IPS-20b (cell line): ENCODE results near the gene BPGM.

Source experiments
- H3K27ac ChIP-seq: one replicate; pipeline ENCODE4 v1.5.1; 2013; ENCODE audit warnings: low read length
- H3K27me3 ChIP-seq: 2 replicates; pipeline ENCODE4 v1.6.1; 2013; ENCODE audit warnings: mild to moderate bottlenecking, low read length, inconsistent platforms; ENCODE audit not compliant: insufficient read depth
- H3K36me3 ChIP-seq: 2 replicates; pipeline ENCODE4 v1.6.1; 2013; ENCODE audit warnings: low read depth, mild to moderate bottlenecking, inconsistent platforms, low read length, moderate library complexity; ENCODE audit not compliant: insufficient read depth
- H3K4me1 ChIP-seq: 2 replicates; pipeline ENCODE4 v1.6.1; 2013; ENCODE audit warnings: mild to moderate bottlenecking, control low read depth, inconsistent platforms, low read length, moderate library complexity; ENCODE audit not compliant: insufficient read depth
- H3K4me3 ChIP-seq: 2 replicates; pipeline ENCODE4 v1.5.1; 2013; ENCODE audit warnings: mild to moderate bottlenecking, low read length, inconsistent platforms
- H3K9ac ChIP-seq: 2 replicates; pipeline ENCODE4 v1.6.1; 2013; ENCODE audit warnings: low read depth, mild to moderate bottlenecking, inconsistent platforms, low read length, moderate library complexity
- H3K9me3 ChIP-seq: 2 replicates; pipeline ENCODE4 v1.6.1; 2013; ENCODE audit warnings: mild to moderate bottlenecking, low read depth, low read length, inconsistent platforms; ENCODE audit not compliant: insufficient read depth

BPGM gene

DNA sequence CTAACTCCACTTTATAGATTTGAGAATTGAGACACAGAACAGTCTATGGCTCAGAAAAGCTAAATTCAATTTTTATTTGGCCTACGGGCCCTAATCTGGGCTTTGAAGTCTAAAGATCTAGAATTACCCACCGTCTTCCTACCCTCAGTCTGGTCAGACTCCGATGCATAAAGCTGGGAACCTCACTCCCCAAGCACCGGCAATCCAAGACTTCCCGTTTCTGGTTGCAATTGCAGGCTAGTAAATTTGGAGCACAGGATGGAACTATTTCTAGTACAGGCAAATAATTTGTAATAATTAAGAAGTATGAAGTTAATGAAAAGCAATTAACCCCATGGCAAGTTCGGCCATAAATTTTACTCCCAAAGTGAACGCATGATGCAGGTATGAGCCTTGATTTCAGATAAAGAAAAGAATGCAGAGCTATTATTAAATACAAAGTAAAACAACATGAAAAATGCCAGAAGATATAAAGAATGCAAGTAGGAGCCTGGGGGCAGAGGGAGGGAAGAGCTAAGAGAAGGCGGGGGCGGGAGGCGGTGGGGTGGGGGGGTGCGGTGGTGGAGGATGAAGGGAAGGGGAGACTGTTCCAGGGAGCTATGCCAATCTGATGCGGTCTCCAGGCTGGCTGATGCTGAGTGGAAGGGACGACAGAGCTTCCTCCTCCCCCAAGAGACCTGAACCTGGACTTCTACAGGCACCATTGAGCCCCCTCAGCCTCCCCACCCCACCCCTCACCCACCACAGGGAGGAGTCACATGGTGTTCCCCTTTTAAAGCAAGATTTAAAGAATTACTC lies 45.1 kb downstream of the BPGM start:
- H3K36me3 ChIP-seq, result no peaks in the 10 kb centered on the region
- no peak overlapping the region for H3K4me3 ChIP-seq
- no peaks in the 10 kb centered on the region for H3K27me3 ChIP-seq
- H3K9me3 ChIP-seq, result no peaks in the 10 kb centered on the region
- no peak overlapping the region for H3K9ac ChIP-seq
- no peaks in the 10 kb centered on the region for H3K4me1 ChIP-seq
- no peak overlapping the region for H3K27ac ChIP-seq

DNA sequence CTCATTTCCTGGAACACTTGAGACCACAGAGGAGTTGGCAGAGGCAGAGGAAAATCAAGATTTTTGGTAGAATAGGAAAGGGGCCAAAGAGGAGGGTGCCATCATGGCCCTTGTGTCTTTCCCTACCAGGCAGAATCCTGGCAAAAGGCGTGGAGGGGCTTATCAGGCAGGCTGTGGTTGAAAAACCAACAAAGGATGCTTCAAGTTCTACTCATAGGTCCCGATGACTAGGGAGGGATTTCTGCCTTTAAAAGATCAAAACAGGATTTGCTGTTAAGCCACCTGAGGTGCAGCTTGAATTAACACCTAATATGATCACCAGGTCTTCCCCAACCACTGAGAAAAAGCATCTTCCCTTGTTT lies 45.7 kb downstream of the BPGM start:
- H3K27me3 ChIP-seq, result no peaks in the 10 kb centered on the region
- no peaks in the 10 kb centered on the region for H3K9me3 ChIP-seq
- H3K27ac ChIP-seq, result no peak overlapping the region
- H3K36me3 ChIP-seq, result no peaks in the 10 kb centered on the region
- H3K4me3 ChIP-seq, result no peak overlapping the region
- H3K4me1 ChIP-seq, result no peaks in the 10 kb centered on the region
- no peak overlapping the region for H3K9ac ChIP-seq

DNA sequence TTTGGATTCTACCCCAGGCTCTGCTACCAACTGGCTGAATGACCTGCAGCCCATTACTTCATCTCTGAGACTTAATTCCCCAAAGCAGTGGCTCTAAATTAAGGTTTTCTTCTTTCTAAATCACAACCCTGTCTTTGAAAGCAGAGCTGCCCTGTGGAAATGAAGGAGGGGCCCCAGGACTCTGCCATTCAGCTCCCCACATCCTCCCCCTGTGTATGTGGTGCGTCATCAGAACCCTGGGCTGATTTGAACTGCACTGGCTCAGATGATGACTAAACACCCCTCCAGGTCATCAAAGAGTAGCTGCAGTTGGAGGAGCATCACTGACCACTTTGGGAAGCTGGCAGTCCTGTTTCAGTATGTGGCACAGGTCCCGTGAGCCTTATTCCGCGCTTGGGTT lies 46.6 kb downstream of the BPGM start:
- Histone ChIP-seq H3K27ac (no peak overlapping the region), H3K36me3 (no peaks in the 10 kb centered on the region), H3K4me1 (0 out of 2 replicates have a peak, but pooled peaks cover under 1% of the 10 kb centered on the region), H3K9me3 (no peaks in the 10 kb centered on the region), H3K9ac (no peak overlapping the region), H3K4me3 (no peak overlapping the region), H3K27me3 (no peaks in the 10 kb centered on the region)

DNA sequence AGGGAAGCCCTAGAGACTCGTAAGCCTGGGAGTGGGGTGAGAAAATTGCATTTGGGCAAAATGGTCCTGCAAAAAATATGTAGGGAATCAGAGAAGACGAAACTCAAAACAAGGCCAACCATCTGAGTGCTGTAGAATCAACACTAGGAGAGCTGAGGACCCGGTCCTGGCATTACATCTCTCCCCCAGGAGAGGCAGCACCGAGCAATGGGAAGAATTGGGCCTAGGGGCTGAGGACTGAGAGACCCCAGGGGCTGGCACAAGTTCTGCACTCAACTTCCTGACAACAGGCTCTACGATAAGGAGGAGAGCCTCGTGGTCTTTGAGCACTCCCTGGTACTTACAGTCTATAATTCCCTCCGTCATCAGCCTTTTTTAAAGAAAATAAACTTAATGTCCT lies 47.6 kb downstream of the BPGM start:
- no peak overlapping the region for H3K9ac ChIP-seq
- H3K9me3 ChIP-seq, result no peaks in the 10 kb centered on the region
- H3K4me1 ChIP-seq, result peaks cover 10% of the 10 kb centered on the region
- H3K36me3 ChIP-seq, result no peaks in the 10 kb centered on the region
- H3K4me3 ChIP-seq, result no peak overlapping the region
- H3K27ac ChIP-seq, result no peak overlapping the region
- H3K27me3 ChIP-seq, result no peaks in the 10 kb centered on the region

DNA sequence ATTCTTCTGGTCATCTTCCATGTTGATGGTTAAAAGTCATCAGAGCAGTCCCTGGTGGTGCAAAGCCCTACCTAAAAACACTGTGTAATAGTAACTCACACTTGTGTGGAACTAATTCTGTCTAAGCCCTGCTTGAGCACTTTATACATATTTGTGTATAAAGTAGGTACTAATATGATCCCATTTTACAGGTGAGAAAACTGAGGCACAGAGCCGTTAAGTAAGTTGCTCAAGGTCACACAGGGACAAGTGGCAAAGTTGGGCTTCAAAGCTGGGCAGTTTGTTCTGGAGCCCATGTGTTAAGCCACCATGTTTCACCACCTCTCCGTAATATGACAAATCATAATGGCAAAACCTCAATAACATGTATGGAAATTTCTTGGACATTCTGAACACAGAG lies 48.1 kb downstream of the BPGM start:
- Histone ChIP-seq H3K27ac (no peak overlapping the region), H3K36me3 (no peaks in the 10 kb centered on the region), H3K27me3 (no peaks in the 10 kb centered on the region), H3K4me3 (no peak overlapping the region), H3K9me3 (no peaks in the 10 kb centered on the region), H3K9ac (no peak overlapping the region), H3K4me1 (peaks cover 11% of the 10 kb centered on the region)

DNA sequence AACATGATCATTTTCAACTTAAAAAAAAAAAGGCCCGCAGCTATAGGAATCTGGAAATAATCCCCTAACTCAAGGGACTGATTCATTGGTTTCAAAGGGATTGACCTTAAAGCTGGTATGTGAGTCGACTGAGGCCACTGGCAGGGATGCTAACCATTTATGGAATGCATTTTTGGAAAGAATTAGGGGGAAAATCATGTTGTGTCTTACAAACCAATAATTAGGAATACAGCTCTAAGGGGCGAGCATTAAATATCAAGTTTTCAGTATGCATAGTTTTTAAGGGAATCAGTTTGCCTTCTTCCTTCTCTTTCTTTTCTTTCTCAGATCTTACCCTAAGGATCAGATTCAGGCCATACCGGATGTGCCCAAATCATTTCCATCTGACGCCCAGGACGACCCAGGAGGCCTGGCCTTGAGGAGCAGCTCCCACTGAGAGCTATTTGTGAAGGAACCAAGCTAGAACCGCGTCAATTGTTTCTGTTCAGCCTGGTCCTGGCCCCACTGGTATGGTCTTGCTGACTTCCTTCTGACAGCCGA lies 48.7 kb downstream of the BPGM start:
- Histone ChIP-seq H3K4me3 (no peak overlapping the region), H3K9me3 (no peaks in the 10 kb centered on the region), H3K9ac (no peak overlapping the region), H3K27ac (no peak overlapping the region), H3K36me3 (no peaks in the 10 kb centered on the region), H3K4me1 (peaks cover 11% of the 10 kb centered on the region), H3K27me3 (no peaks in the 10 kb centered on the region)

DNA sequence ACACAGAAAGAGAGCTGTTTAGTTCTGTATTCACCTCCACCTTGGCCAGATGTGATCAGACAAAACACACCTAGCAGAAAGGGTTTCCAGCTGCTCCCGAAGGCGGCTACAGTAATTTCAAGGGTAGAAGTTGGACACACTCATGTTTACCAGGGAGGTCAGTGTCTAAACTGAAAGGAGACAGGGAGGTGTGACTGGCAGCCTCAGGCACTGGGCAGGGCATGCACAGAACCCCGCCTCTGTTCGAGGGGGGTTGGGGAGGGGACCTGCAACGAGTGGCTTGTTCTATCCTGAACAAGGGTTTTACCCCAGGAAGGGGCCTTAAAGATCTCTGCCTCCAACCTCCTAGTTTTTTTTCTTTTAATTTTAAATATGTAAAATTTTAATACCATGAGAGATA lies 49.6 kb downstream of the BPGM start:
- Histone ChIP-seq H3K4me1 (peaks cover 11% of the 10 kb centered on the region), H3K27ac (no peak overlapping the region), H3K36me3 (no peaks in the 10 kb centered on the region), H3K9me3 (no peaks in the 10 kb centered on the region), H3K27me3 (no peaks in the 10 kb centered on the region), H3K4me3 (no peak overlapping the region), H3K9ac (no peak overlapping the region)

DNA sequence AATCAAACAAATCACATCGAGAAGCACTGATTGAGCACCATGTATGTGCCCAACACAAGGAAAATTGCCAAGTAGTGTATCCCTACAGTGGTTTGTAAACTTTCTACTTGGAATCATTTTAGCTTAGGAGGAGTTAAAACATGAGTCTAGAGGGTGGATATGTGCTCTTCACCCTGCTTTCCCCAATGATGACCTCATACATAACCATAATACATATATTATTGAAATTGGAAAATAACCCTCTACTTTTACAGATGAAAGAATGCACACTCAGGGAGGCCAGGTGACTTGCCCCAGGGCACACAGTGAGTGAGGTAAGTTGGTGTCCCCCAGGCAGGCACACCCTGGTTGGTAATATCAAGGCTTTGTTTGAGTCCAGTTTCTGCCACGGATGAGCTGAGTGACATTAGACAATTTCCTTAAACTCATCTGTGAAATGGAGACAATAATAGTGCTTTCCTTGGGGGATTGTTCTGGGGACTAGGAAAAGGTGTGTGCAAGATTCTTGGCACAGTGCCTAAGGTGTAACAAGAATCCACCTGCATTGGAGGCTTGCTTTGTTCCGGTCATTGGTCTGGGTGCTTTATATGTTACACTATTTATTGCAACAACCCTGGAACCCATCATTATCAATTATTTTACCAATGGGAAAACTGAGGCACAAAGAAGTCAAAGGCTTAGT lies 50.7 kb downstream of the BPGM start:
- no peaks in the 10 kb centered on the region for H3K27me3 ChIP-seq
- H3K9me3 ChIP-seq, result no peaks in the 10 kb centered on the region
- no peak overlapping the region for H3K4me3 ChIP-seq
- H3K9ac ChIP-seq, result no peak overlapping the region
- no peaks in the 10 kb centered on the region for H3K36me3 ChIP-seq
- H3K4me1 ChIP-seq, result peaks cover 11% of the 10 kb centered on the region
- no peak overlapping the region for H3K27ac ChIP-seq

DNA sequence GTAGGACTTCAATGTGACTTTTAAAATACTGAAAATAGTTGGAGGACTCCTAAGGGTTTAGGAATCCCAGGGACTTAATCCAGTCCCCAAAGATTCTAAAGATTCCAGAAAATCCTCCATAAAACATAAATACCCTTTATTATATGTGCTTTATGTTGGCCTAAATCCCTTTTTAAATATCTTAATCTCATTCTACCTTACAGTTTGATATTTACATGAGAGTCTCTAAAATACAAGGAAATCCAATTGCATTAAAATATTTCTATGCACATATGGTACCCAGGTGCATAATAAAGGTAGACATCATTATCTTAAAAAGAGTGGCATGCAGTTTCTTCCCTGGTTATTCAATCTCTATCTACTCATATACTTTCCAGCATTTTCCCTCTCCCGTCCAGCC lies 51.8 kb downstream of the BPGM start:
- Histone ChIP-seq H3K27ac (no peak overlapping the region), H3K9ac (no peak overlapping the region), H3K4me1 (peaks cover 12% of the 10 kb centered on the region), H3K27me3 (no peaks in the 10 kb centered on the region), H3K9me3 (no peaks in the 10 kb centered on the region), H3K4me3 (no peak overlapping the region), H3K36me3 (no peaks in the 10 kb centered on the region)

DNA sequence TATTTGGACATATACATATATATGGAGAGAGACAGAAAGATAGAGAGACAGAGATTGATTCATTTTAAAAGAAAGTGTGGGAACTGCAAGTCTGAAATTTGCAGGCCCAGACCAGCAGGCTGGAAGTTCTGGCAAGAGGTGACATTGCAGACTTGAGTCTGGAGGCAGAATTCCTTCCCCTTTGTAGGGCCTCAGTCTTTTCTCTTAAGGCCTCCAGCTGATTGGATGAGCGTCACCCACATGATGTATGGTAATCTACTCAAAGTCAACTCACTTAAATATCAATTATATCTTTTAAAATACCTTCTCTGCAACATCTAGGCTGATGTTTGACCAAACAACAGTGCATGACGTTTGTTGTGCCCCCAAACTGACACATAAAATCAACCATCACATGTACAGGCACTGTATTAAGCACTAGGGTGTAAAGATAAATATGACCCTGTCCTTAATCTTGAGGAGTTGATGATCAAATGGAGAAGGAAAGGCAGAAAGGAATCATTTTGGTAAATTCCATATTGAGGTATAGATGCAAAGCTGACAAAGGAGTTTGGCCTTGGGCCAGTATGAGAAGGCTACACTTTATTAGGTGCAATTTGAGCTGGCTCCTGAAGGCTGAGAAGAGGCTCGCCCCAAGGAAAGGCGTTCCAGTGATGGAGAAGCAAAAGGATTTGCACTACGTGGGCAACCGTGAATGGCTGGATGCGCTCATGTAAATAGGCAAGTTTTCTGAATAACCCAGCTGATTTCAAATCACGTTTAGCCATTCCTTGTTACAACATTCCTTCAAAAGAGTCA lies 52.6 kb downstream of the BPGM start:
- no peak overlapping the region for H3K9ac ChIP-seq
- no peak overlapping the region for H3K27ac ChIP-seq
- no peak overlapping the region for H3K4me3 ChIP-seq
- no peaks in the 10 kb centered on the region for H3K9me3 ChIP-seq
- no peaks in the 10 kb centered on the region for H3K27me3 ChIP-seq
- no peaks in the 10 kb centered on the region for H3K36me3 ChIP-seq
- H3K4me1 ChIP-seq, result peaks cover 19% of the 10 kb centered on the region

DNA sequence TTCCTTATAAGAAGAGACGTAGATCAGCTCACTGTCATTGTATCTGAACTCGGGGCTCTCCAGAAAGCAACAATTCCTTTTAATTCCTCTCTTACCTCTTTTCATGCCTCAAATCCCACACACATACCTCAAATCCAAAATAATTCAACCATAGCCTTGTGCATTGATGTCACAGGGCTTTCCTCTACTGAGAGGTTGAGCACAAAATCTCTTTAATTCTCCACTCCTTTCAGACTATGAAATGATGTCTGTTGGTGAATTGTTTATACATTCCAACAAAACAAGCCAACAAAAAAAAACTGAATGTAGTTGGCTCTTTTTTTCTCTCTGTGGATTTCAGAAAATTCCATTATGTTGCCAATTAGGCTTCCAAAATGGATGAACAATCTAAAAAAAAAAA lies 53.2 kb downstream of the BPGM start:
- H3K36me3 ChIP-seq, result no peaks in the 10 kb centered on the region

More for the DNA sequence above, 53.2 kb downstream of the BPGM start:
- no peaks in the 10 kb centered on the region for H3K27me3 ChIP-seq
- peaks cover 19% of the 10 kb centered on the region for H3K4me1 ChIP-seq
- no peak overlapping the region for H3K4me3 ChIP-seq
- H3K27ac ChIP-seq, result no peak overlapping the region
- H3K9me3 ChIP-seq, result no peaks in the 10 kb centered on the region
- H3K9ac ChIP-seq, result no peak overlapping the region
